Amniotic epithelial cell (primary cell): ENCODE data around the gene NUB1.
A peak's percentile ranks its signal among the peaks of the same experiment; 100 is the strongest.

Experiments used
- DNase-seq: peaks from one replicate; pipeline ENCODE4 v3.0.0-alpha.2; 2010; ENCODE audit warnings: low read depth

Gene NUB1

GRCh38 chr7:151389096-151389767 lies 47.6 kb downstream of the NUB1 start:
- no peak for DNase-seq

- no peak for DNase-seq
Observed at GRCh38 chr7:151389768-151390597, 48.4 kb downstream of the NUB1 start.

- DNase-seq = no peak
Observed at GRCh38 chr7:151390598-151391357, 49.2 kb downstream of the NUB1 start.

- DNase-seq = no peak
Observed at GRCh38 chr7:151391358-151391730, 49.7 kb downstream of the NUB1 start.

GRCh38 chr7:151392002-151392401 lies 50.4 kb downstream of the NUB1 start:
- no peak for DNase-seq

GRCh38 chr7:151392426-151392825 lies 50.8 kb downstream of the NUB1 start:
- DNase-seq = no peak

GRCh38 chr7:151393031-151393977 lies 51.7 kb downstream of the NUB1 start:
- DNase-seq = no peak

GRCh38 chr7:151394076-151395035 lies 52.7 kb downstream of the NUB1 start:
- DNase-seq = no peak

GRCh38 chr7:151395036-151395367 lies 53.4 kb downstream of the NUB1 start:
- no peak for DNase-seq

- no peak for DNase-seq
Observed at GRCh38 chr7:151396328-151396970, 54.8 kb downstream of the NUB1 start.

- no peak for DNase-seq
Observed at GRCh38 chr7:151397026-151397425, 55.4 kb downstream of the NUB1 start.

- DNase-seq = peak; percentile 33
Observed at GRCh38 chr7:151398446-151399304, 57.1 kb downstream of the NUB1 start.

GRCh38 chr7:151399305-151399601 lies 57.6 kb downstream of the NUB1 start:
- no peak for DNase-seq

- DNase-seq = no peak
Observed at GRCh38 chr7:151399906-151400305, 58.3 kb downstream of the NUB1 start.

- DNase-seq = no peak
Observed at GRCh38 chr7:151400626-151401315, 59.2 kb downstream of the NUB1 start.

- no peak for DNase-seq
Observed at GRCh38 chr7:151402029-151402835, 60.6 kb downstream of the NUB1 start.

- DNase-seq = peak; percentile 48
Observed at GRCh38 chr7:151403764-151404163, 62.2 kb downstream of the NUB1 start.
